Astrocyte of the spinal cord (primary cell): ENCODE measurements around the gene LHFPL6.
A peak's percentile ranks its signal among the peaks of the same experiment; 100 is the strongest.

Source experiments
- DNase-seq: peaks from one replicate; pipeline ENCODE4 v3.0.0; 2011; ENCODE audit warnings: low read depth, low spot score
- H3K4me3 ChIP-seq: 2 replicates; pipeline ENCODE4 v1.5.1; 2011; ENCODE audit warnings: low read depth, mild to moderate bottlenecking, low read length, moderate library complexity
- CTCF ChIP-seq: IDR thresholded peaks from 2 replicates; pipeline ENCODE4 v1.5.1; 2012; ENCODE audit warnings: low read depth, mild to moderate bottlenecking, low read length, inconsistent platforms
- in situ Hi-C: cut with HindIII; loops from 2 replicates; pipeline ENCODE4 v1.10.0; 2017; ENCODE audit warnings: low sequenced_read_pairs

Gene LHFPL6

DNA sequence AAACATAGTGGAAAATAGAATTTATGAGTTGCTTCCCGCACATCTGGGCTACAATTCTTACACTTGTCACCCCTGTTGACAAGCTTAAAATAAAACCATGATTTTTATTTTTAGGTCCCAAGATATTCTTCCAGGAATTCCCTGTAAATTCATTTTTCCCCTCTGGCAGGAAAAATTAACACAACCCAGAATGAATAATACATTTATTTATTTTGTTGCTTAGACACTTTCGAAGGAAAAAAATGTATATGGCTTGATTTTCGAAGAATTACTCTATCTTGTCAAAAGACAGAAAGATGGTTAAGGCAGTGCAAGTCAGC lies 74.4 kb downstream of the LHFPL6 start:
- no peak for DNase-seq
- in situ Hi-C loops, result no loop called here
- no peak for TF ChIP-seq CTCF
- no peak overlapping the region for H3K4me3 ChIP-seq

- no peak for TF ChIP-seq CTCF
- H3K4me3 ChIP-seq, result no peak overlapping the region
- in situ Hi-C loops, result no loop called here
- peak; percentile 91 for DNase-seq
Measured at GRCh38 chr13:39527961-39528660, 74.9 kb downstream of the LHFPL6 start.

GRCh38 chr13:39527301-39527700 lies 75.7 kb downstream of the LHFPL6 start:
- DNase-seq, result no peak
- in situ Hi-C loops, result no loop called here
- no peak for TF ChIP-seq CTCF
- H3K4me3 ChIP-seq, result no peak overlapping the region

DNA sequence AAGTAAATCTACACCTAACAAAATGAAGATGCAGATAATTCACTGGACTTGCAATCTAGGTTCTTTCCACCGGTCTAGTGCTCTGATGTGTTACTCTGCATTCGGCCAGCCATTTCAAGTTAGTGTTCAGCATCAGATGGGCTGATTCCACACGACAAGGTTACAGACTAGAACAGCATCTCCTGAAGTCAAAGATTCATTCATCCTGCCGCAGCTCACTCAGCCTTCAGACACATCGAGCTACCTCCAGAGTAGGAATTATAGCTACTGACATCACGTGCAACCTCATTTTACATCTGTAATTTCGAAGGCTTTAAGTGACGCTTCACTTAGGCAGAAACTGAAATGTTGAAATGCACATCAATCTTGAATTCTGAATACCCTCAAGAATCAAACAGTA lies 76.5 kb downstream of the LHFPL6 start:
- no peak overlapping the region for H3K4me3 ChIP-seq
- TF ChIP-seq CTCF, result no peak
- in situ Hi-C loops, result no loop called here
- no peak for DNase-seq

- no peak for TF ChIP-seq CTCF
- DNase-seq, result no peak
- in situ Hi-C loops, result no loop called here
- H3K4me3 ChIP-seq, result no peak overlapping the region
Measured at GRCh38 chr13:39525506-39525905, 77.5 kb downstream of the LHFPL6 start.

DNA sequence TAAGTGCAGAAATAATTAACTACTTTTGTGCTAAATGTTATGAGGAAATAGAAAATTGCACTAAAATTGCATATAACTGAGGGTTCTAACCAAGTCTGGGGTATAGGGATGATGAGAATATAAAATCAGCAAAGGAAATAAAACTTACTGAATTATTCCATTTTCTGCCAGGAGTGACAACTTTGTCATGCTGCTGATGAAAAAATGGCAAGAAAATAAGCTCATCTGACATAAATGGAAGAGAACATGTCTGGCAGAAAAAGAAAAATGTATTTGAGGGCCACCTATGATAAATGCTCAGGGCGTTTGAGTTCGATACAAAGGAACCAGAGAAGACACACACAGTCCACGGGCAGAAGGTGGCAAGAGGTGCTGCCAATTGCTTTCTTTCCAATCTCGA lies 78.2 kb downstream of the LHFPL6 start:
- in situ Hi-C loops, result no loop called here
- TF ChIP-seq CTCF, result no peak
- no peak overlapping the region for H3K4me3 ChIP-seq
- no peak for DNase-seq

DNA sequence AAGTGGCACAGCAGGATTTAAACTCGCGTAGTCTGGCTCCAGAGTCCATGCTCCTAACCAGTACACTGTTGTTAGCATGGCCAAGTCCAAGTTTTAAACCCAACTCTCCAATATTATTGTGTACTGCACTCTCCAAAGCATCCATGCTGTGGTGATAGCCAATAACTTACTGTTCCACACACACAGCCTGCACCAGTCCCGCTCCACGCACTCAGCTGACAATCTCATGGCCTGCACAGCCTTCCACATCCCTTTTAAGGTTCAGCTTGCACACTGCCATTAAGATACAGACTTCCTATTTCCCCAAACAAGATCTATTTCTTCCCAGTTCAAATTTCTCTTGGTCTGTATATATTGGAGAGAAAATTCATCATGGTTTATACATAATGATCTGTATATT lies 80.7 kb downstream of the LHFPL6 start:
- in situ Hi-C loops, result no loop called here
- no peak for TF ChIP-seq CTCF
- H3K4me3 ChIP-seq, result no peak overlapping the region
- DNase-seq, result no peak
